ENCODE results near the gene VSTM4.

Gene VSTM4

DNA sequence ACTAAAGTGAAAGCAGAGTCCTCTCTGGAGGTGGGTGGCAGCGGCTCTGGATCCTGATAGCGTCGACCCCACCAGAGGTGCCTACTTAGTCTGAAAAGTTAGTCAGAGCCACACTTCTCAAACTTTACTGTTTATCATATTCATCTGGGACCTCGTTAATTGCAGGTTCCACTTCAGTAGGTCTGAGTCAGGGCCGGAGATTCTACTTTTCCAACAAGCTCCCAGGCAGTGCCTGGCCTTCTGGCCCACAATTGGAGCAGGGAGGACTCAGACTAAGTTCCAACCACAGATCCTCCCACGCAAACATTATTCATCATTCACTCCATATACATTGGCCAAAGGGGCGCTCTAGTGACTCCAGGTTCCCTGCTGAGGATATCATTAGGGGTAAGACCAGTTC lies 78.1 kb downstream of the VSTM4 start:
- no peak for DNase-seq

DNA sequence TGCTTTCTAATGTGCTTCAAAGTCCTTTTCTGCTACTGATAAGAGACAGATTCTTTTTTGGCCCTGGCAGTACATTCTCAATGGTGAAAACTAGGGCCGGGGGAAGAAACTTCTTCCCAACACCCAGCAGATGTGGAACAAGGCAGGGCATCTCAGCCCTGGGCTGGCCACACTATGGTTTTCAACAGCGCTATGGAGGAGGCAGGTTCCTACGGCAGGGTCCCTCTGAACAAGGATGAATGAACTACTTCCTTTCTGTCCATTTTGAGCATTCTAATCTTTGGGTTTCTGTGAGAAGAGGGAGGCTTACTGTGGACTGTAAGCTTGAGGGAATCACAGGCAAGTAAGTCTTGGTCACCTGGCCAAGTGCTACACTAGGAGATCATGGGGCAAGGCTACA lies 78.7 kb downstream of the VSTM4 start:
- no peak for DNase-seq

DNA sequence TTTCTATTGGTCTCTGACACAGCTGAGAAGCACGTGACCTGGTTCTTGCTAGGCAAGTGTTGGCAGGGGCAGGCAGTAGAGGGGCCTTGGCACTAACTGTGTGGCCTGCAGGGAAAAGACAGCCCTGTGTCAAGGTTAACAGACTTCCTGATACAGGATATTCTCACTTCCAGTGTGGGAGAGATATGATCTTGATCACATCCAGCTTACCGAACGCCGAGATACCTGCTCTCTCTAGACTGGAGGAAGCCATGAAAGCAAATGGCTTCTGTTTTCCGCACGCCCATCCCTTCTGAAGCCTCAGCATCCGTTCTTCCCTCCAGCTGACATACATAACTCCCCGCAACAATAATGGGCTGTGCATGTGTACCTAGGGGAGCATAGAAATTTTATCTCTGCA lies 79.4 kb downstream of the VSTM4 start:
- DNase-seq, result no peak

DNA sequence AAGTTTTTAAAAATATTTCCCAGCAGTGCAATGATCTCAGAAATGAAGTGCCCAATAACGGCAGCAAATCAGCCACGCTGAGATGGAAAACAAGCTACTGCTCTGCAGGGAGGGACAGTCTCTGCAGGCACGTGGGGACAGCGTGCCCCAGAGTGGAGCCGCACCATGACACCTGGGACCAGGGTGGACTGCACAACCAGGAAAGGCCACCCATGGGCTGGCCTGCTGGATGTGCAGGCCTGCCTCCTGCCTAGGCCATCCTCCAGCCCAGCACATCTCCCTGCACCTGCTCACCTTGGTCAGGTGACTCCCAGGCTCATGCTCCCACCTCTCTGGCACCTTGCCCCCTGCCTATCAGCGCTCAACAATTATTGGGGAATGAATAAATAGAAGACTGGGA lies 80.4 kb downstream of the VSTM4 start:
- no peak for DNase-seq

DNA sequence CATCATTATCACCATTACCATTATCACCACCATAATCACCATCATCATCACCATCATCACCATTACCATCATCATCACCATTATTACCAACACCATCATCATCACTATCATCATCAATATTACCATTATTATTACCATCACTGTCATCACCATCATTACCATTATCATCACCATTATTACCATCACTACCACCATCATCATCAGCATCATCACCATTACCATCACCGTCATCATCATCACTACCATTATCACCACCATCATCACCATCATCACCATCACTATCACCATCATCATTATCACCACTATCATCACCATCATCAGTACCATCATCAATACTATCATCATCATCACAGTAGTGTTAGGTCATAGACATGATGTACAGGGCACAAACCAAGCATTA lies 81.4 kb downstream of the VSTM4 start:
- DNase-seq, result no peak

DNA sequence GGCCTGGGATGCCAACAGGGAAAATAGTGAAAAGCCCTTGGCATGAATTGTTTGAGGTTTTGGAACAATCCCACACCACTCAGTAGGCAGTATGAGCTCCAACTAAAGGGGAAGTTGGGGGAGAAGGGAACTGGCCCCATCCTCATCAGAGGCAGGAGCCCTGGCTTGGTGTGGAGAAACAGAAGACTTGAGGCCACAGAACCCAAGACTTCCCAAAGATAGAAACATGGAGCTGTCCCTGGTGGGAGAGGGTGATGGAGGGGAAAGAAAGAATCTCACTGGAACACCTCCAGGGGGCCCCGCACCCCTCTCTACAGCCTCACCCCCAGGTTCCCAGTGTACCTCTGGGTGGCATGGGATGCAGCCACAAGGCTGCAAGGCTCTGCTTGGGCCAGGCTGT lies 85.7 kb downstream of the VSTM4 start:
- DNase-seq, result no peak

DNA sequence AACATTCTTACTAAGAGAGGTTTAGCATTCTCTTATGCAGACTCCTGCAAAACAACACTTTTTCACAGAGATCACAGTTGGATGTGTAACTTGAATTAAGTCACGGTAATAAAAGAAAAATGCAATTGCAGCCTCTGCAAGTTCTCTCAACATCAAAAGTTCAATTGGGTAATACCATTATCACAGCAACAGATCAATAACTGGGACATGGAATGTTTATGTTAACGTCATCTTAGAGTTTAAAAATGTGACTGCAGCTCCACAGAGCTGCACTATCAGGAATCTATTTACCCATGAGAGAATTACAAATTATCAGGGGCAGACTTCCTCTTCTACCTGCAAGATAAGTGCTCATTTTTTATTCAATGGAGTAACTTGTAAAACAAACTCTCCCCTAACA lies 86.7 kb downstream of the VSTM4 start:
- DNase-seq, result no peak

DNA sequence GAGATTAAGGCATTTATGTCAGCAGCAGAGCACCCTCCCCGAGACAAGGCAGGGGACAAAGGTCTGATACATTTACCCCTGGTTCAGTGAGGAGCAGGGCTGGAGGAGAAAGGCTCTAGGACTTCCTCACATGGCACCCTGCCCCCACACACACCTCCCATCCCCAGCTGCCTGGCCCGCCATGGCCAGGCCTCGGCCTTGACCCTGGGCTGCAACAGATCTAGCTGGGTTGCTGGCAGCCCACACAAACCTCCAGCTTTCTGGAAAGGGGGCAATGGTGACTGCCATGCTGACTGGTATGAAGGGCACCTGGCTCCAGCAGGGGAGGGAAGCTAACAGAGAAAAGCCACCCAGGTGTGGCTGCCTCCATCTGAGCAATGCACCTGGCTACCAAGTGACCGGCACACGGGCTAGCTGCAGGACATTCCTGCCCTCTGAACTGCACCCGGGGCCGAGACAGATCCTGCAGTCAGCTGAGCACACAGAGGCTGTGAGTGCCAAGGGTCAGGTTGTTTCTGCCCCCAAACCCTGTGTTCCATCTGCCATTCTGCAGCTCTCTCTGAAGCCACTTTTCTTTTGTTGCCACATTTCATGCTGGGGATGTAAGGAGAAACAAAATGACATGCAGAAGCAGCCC lies 89.9 kb downstream of the VSTM4 start:
- DNase-seq, result no peak

DNA sequence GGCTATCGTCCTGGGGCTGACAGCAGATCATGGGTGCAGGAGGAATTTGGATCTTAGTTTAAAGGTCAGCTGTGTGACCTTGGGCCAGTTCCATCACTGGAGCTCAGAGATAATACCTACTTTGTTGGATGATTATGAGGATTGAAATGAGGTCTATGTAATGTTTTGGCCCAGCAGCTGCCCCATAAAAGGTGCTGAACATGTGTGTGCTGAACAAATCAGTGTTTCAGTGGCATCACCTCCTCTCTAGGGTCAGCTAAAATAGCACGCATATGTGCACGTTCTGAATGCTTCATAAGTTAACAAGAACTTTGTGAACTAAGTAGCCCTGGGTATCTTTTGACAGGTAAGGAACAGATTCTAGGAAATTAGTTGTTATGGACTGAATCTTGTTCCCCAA lies 90.8 kb downstream of the VSTM4 start:
- no peak for DNase-seq

DNA sequence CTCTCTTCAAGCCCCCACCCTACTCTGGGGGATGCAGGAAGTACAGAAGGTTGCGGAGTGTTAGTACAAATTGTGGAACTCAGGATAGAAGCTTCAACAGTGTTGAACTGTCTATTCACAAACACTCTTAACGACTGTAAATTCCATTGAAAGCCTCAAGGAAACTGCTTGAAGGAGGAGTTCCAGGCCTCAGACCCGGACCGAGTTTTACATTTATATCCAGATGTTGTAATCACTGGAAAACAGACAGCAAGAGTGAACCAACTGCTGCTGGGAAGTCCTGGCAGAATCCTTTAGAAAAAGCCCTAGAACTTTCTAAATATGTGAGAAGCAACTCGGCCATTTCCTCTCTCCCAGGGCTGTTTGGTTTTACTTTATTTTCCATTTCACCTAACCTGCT lies 91.6 kb downstream of the VSTM4 start:
- DNase-seq, result no peak

DNA sequence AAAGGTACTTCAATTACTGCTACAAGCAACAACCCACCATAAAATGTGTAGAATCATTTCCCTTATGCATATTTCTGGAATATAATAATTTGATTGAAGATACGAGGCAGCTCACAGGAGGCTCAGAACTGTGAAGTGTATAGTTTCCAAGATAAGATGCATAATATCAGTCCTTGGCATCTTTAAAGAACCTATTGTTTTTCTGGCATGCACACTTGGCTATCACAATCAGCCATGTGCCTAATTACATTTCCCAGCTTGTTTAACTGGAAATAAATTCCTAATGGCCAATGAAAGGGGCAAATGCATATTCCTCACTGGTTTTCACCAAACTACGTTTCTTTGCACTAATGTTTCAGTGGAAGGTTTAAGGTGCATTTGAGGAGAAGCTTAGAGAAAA lies 92.3 kb downstream of the VSTM4 start:
- DNase-seq, result no peak

DNA sequence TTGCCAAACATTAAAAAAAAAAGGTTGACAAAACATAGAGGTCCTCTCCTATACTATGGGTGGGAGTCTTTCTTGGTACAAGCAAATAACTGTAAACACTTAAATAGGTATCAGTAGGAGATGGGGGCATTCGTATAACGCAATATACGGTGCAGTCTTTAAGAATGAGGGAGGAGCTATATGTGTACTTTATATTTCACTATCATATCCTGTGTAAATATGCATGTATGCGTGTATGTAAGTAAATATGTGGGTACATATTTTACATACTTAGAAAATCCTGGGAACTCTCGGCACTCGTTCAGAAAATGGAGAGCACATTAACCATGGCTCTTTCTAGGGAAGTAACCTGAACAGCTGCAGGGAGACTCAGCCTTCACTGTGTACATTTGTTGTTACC lies 93.6 kb downstream of the VSTM4 start:
- no peak for DNase-seq

DNA sequence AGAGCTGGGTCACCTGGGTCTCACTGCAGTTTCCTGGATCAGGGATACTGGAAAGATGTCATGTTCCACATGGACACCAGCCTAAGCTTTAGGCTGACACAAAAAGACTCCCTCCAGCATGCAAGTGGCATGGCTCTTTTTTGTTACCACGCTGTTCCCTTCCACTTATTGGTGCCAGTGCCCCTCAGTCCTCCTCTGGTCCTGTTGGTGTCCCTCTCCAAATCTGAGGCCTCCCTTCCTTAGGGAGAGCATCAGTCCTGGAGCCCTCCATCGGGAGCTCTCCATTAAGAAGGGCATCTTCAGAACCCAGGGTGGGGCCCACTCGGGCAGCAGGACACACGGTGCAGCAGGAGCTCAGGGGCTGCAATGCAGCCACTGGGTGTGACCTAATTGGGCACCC lies 99.6 kb downstream of the VSTM4 start:
- no peak for DNase-seq

DNA sequence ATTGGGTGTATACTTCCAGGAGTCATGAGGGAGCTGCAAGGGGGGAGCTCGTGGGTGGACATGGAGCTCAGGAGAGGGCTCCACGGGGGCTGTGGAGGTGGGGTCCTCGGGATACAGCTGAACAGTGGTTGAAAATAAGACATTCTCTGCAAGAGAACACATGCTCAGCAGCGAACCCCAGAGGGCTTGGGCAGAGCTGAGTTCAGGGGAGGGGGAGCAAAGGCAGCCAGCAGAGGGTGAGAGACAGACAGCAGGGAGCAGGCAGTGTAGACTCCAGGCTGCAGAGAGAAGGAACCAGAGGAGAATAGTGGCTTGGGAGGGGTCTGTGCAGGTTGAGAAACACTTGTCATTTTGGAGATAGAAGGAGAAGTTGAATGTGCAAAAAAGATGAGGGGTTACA lies 102.7 kb downstream of the VSTM4 start:
- DNase-seq, result no peak

DNA sequence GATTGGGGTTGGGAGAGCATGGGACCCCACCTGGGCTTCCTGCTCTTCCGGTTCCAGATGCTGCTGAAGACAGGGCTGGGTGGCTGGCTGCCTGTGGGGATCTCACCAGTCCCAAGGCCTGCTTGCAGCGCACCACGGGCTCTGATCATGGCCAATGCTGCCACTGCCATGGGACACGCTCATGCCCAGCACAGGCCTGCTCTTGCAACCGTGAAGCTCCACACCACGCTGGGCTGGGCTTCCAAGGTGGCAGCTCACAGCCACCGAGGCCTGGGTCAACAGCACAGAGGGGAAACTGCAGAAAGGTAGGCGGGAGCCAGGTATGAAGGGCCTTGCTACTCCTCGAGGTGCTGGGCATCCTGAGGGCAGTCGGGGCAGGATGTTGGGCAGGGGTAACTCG lies 103.6 kb downstream of the VSTM4 start:
- DNase-seq, result no peak

DNA sequence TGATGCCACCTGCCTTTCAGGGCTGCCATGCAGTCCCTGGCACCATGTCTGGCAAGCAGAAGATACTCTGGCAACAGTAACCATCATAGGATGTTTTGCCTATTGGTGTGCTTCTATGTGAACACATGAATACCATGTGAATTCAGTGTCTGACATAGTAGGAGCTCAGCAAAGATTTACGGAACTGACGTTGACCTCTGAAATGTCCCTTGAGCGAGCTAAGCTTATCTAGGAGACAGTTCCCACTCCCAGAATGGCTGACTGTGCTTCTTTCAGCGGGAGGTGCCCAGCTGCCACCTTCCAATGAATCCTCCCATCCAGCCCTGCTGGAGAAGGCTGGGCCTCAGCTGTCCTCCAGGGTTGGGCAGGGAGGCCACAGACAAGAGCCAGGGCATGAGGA lies 104.5 kb downstream of the VSTM4 start:
- no peak for DNase-seq

DNA sequence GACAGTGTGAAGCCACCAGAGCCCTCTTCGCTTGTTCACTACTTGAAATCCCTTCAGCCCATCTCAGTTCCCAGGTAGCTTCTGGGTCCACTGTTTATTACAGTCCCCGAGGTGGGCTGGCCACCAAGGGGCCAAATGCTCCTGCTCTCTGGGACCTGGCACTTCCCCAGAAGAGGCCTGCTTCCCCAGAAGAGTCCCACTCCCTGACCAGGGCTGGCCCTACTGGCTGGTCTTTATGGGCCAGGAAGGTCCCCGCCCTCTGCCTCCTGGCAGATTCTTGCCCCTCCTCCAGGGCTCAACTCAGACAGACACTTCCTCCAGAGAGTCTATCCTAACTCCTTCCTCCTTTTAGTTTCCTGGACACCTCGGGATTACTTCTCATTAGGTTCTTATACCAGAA lies 105.0 kb downstream of the VSTM4 start:
- DNase-seq, result no peak

DNA sequence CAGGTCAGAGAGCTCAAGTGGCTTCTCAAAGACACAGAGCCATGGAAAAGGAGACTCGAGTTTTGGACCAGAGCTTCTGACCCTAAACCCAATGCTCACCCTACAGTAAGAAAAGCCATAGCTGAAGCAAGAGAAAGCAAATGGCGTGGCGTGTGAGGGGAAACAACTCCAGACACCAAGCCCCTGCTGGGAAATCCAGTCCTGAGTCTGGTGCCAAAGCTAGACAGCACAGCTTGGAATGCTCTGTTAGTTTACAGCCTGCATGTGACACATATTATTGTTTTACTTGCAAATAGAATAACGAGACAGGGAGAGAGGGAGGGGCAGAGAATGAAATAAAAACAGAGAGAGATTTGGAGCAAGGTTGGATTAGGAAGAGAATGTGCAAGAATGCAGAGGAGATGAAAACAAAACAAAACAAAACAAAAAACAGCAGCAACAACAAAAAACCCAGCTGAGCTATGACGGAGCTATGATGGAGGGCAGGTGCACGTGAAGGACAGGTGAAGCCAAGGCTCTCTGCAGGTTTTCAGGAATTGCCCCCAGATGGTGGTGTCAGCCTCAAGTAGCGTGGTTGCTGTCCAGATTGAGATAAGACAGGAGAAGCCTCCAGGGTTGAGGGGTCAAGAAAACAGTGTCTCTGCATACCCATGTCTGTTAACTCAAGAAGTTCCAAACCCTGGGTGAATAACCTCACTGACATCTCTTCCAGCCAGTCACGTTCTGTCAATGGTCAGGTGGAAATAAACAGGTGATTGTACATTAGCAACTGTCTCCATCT lies 105.9 kb downstream of the VSTM4 start:
- no peak for DNase-seq

DNA sequence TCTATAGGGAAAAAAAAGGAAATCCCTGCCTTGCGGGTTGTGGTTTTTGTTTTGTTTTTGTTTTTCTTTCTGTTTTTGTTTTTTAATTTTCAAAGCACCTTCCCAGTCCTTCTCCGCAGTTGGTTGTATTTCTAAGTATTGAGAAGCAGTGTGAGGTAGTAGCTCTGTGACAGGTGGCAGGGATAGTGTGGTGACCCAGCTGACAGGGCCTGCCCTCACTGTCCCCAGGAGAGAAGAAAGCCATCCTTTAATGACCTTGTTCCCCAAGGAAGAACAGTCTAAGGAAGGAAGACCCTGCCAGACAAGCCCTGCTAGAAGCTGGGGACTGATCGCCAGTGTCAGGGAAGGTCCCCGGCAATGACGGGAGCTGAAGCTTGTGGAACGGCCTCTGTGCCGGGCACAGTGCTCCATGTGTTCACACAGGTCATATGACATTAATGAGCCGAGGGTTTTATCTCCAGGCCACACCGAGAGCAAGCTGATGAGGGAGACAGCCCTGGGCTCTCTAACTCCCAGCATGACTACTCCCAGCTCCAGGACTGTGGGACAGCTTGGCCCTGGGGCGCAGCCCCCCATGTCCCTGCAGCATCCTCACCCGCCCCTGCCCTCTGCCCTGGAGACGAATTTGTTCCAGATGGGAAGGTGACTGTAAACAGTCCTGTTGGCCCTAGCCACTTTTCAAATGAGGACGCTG lies 106.7 kb downstream of the VSTM4 start:
- DNase-seq, result no peak

DNA sequence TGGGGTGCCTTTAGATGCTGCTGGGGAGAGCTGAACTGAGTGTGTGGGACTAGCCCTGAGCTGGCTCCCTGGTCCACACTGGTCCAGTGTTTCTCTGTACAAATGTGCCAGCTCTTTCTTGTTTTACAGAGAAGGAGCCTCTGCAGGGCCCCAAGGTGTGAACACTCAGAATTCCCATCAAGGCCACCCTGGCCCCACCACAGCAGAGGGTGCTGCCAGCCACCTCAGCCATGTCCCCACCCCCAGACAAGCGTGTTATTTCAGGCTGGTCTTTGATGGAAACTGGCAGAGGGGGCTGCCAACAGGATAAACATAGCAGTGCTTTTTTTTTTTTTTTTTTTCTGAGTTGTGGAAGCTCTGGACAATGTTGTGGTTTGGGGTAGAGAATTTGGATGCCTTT lies 107.2 kb downstream of the VSTM4 start:
- no peak for DNase-seq

DNA sequence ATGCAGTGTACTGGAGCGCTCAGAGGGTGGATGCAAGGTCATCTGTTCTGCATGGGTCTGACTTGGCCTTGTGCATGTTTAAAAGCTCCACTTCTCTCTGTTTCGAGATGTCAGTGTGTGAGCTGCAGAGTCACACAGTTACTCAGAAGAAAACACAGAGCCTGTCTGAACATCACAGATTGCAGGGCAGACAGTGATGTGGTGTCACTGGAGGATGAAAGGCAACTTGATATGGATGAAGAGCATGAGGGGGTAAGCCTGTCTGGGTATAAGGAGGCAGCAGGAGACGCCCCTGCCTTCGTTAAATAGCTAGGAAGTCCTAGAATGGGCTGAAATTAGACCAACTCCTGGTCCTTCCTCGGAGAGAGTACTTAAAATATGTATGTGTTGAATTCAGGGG lies 108.2 kb downstream of the VSTM4 start:
- DNase-seq, result no peak

DNA sequence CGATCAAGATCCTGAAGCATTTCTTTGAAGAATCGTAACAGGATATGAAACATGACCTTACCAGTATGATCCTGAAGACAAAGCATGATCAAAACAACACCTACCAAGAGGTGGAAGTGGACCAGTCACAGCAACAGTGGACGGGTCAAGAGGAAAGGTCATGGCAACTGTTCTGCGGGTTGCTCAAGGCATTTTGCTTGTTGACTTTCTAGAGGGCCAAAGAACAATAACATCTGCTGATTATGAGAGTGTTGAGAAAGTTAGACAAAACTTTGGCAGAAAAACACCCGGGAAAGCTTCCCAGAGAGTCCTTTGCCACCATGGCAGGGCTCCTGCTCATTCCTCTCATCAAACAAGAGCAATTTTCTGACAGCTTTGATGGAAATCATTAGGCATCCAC lies 110.1 kb downstream of the VSTM4 start:
- no peak for DNase-seq

DNA sequence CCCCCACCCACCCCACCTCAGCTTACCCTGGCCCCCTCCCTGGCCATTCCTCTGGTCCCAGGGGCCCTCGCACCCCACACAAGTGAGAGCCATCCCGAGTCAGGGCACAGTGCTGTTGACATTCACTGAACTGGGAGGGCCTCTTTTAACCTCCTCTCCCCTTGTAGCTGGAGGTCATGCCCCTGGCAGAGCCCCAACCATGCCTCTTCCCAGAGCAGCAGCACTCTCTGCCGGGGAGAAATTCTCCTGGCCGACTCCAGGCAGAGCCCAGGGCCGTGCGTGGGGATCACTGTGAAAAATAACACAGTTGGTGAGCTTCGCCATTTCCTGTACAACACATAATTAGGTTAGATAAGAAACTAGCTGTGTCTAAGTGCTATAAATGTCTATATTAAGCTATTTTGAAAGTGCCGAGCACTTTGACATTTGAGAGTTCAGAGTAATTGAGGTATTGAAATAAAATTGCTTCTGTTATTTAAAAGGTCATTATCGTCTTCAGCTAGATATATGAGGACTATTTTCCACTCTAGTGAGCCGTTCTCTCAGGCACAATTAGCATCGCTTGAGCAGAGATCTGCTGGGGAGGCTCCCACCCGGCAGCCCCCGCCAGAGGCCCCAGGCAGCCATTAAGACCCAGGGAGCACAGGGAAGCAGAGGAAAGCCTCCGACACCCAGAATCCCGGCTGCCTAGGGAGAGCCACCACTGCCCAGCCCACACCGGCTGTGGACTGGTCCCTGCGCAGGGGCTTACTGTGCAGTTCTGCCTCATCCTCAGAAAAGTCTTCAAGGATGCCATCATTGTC lies 113.3 kb downstream of the VSTM4 start:
- DNase-seq, result no peak

DNA sequence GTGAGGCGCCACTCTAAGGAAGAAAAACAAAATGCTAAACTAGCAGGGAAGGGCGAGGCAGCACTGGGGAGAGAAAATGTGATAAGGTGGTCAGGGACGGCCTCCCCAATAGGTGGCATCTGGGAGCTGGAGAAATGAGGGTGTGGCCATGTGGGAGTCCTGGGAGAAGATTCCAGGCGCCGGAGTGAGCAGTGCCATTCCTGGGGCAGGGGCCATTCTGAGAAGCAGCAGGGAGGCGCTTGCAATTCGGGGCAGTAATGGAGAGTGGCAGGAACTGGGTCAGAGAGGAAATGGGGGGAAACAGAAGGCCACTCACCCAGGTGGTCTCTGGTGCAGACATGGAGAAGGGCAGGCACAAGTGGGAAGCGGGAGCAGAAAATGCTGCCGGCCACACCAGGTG lies 113.9 kb downstream of the VSTM4 start:
- DNase-seq, result no peak
